ENCODE data around the gene PDGFA.

PDGFA gene

DNA sequence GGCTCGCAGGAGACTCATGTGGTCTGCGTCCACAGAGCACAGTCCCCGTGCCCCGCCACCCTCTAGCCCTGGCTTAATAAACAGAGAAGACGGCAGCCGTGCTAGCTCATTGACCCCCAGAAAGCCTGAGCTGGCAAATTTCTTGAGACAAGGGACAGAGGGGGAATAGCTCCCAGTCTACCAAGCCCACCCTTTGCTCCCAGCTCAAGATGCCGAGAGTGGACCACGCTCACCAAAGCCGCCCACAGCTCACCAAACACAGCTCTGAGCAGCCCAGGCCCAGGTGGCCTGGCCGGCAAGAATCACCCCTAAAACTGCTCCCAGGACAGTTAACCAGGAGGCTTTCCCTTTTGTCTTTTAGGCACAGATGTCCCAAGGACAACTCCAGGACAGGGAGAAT lies 5.4 kb downstream of the PDGFA start:
- H3K27ac ChIP-seq, result peak overlapping the region; percentile 73
- in situ Hi-C loops (cut with HindIII; ENCODE audit: low pct_ligation_motif_present, low sequenced_read_pairs), result no loop called here
- H3K4me3 ChIP-seq (ENCODE audit: low read depth, low read length), result no peak overlapping the region
- TF ChIP-seq, protein P1, sequence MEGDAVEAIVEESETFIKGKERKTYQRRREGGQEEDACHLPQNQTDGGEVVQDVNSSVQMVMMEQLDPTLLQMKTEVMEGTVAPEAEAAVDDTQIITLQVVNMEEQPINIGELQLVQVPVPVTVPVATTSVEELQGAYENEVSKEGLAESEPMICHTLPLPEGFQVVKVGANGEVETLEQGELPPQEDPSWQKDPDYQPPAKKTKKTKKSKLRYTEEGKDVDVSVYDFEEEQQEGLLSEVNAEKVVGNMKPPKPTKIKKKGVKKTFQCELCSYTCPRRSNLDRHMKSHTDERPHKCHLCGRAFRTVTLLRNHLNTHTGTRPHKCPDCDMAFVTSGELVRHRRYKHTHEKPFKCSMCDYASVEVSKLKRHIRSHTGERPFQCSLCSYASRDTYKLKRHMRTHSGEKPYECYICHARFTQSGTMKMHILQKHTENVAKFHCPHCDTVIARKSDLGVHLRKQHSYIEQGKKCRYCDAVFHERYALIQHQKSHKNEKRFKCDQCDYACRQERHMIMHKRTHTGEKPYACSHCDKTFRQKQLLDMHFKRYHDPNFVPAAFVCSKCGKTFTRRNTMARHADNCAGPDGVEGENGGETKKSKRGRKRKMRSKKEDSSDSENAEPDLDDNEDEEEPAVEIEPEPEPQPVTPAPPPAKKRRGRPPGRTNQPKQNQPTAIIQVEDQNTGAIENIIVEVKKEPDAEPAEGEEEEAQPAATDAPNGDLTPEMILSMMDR (IDR thresholded peaks at IDR 0.05; ENCODE audit: low read depth, low read length, missing control alignments), result no peak
- H3K36me3 ChIP-seq (replicated peaks), result peaks cover 21% of the 10 kb centered on the region
- DNase-seq, result no peak
- no peaks in the 10 kb centered on the region for H3K27me3 ChIP-seq (replicated peaks)

GRCh38 chr7:513521-514166 lies 6.0 kb downstream of the PDGFA start:
- Histone ChIP-seq H3K4me3 (ENCODE audit: low read depth, low read length) (peak overlapping the region; percentile 27), H3K27me3 (replicated peaks) (no peaks in the 10 kb centered on the region), H3K36me3 (replicated peaks) (peaks cover 27% of the 10 kb centered on the region), H3K27ac (peak overlapping the region; percentile 73)
- in situ Hi-C loops (cut with HindIII; ENCODE audit: low pct_ligation_motif_present, low sequenced_read_pairs), result no loop called here
- peak; percentile 61 for DNase-seq
- TF ChIP-seq, protein P1 (IDR thresholded peaks at IDR 0.05; ENCODE audit: low read depth, low read length, missing control alignments), result peak; percentile 51

- H3K36me3 ChIP-seq (replicated peaks), result peaks cover 32% of the 10 kb centered on the region
- in situ Hi-C loops (cut with HindIII; ENCODE audit: low pct_ligation_motif_present, low sequenced_read_pairs), result no loop called here
- no peaks in the 10 kb centered on the region for H3K27me3 ChIP-seq (replicated peaks)
- peak overlapping the region; percentile 73 for H3K27ac ChIP-seq
- no peak for DNase-seq
- H3K4me3 ChIP-seq (ENCODE audit: low read depth, low read length), result no peak overlapping the region
- TF ChIP-seq, protein P1 (IDR thresholded peaks at IDR 0.05; ENCODE audit: low read depth, low read length, missing control alignments), result no peak
These were observed 6.9 kb downstream of the PDGFA start for GRCh38 chr7:512541-513311.

GRCh38 chr7:512146-512510 lies 7.5 kb downstream of the PDGFA start:
- no peaks in the 10 kb centered on the region for H3K27me3 ChIP-seq (replicated peaks)
- DNase-seq, result no peak
- H3K36me3 ChIP-seq (replicated peaks), result peaks cover 32% of the 10 kb centered on the region
- TF ChIP-seq, protein P1 (IDR thresholded peaks at IDR 0.05; ENCODE audit: low read depth, low read length, missing control alignments), result no peak
- no peak overlapping the region for H3K4me3 ChIP-seq (ENCODE audit: low read depth, low read length)
- H3K27ac ChIP-seq, result no peak overlapping the region
- in situ Hi-C loops (cut with HindIII; ENCODE audit: low pct_ligation_motif_present, low sequenced_read_pairs), result no loop called here

GRCh38 chr7:511476-512145 lies 8.0 kb downstream of the PDGFA start:
- no peak overlapping the region for H3K27ac ChIP-seq
- no peak overlapping the region for H3K4me3 ChIP-seq (ENCODE audit: low read depth, low read length)
- in situ Hi-C loops (cut with HindIII; ENCODE audit: low pct_ligation_motif_present, low sequenced_read_pairs), result no loop called here
- DNase-seq, result no peak
- TF ChIP-seq, protein P1 (IDR thresholded peaks at IDR 0.05; ENCODE audit: low read depth, low read length, missing control alignments), result no peak
- H3K27me3 ChIP-seq (replicated peaks), result no peaks in the 10 kb centered on the region
- H3K36me3 ChIP-seq (replicated peaks), result peaks cover 33% of the 10 kb centered on the region

Data from brain microvascular endothelial cell (primary cell).